K562 (cell line): ENCODE results near the gene CARD10.

ENCODE experiments used
- DMBX1 ChIP-seq: fragments of 250-450 bp; sonication (Bioruptor Pico); IDR thresholded peaks from 2 replicates; pipeline ENCODE4 v1.8.0; 2022; ENCODE audit warnings: inconsistent platforms, mild to moderate bottlenecking, moderate library complexity, borderline replicate concordance
- ETV6 ChIP-seq, 3 experiments: fragments of 150-350 bp in 1 of 3; sonication (generic) in 1 of 3; formaldehyde crosslinking in 1 of 3; IDR thresholded peaks; 2 replicates each; pipeline versions ENCODE4 v1.6.1 to v1.8.0; 2014 to 2022; ENCODE audit warnings: borderline replicate concordance in 2 of 3, low read depth in 2 of 3, antibody characterized with exemption in 1 of 3, low read length in 1 of 3, mild to moderate bottlenecking in 1 of 3, missing genetic modification reagents in 1 of 3
- HMGN3 ChIP-seq: IDR thresholded peaks from 2 replicates; pipeline ENCODE4 v1.6.1; 2011; ENCODE audit warnings: borderline replicate concordance, low read depth, mild to moderate bottlenecking, mixed read lengths, low read length; ENCODE audit not compliant: insufficient read length; ENCODE audit errors: extremely low read depth
- LEF1 ChIP-seq: fragments of 450-650 bp; IDR thresholded peaks from 2 replicates; pipeline ENCODE4 v1.6.1; 2016; ENCODE audit warnings: mild to moderate bottlenecking
- MAFK ChIP-seq: IDR thresholded peaks from 2 replicates; pipeline ENCODE4 v1.6.1; 2011; ENCODE audit warnings: low read length, improper control_type of control experiment
- NFRKB ChIP-seq: fragments of 450-650 bp; IDR thresholded peaks from 2 replicates; pipeline ENCODE4 v1.6.1; 2016; ENCODE audit warnings: low read depth
- NR2C2 ChIP-seq, 2 experiments: fragments of 200-800 bp in 1 of 2; sonication (Bioruptor generic) in 1 of 2; sonication (generic) in 1 of 2; formaldehyde crosslinking in 1 of 2; IDR thresholded peaks; 2 replicates each; pipeline versions ENCODE4 v1.6.1 to v1.8.0; 2016 to 2022; ENCODE audit warnings: mild to moderate bottlenecking in 1 of 2, missing compliant biosample characterization in 1 of 2, missing genetic modification characterization in 1 of 2, missing genetic modification reagents in 1 of 2
- RAD21 ChIP-seq, 2 experiments: fragments of 250-450 bp in 1 of 2; fragments of 450-650 bp in 1 of 2; sonication (Bioruptor Pico) in 1 of 2; formaldehyde crosslinking in 1 of 2; IDR thresholded peaks in 1 of 2; conservative IDR thresholded peaks in 1 of 2; 2 replicates each; pipeline versions ENCODE4 v1.4.0 to v1.8.0; 2020 to 2022; ENCODE audit warnings: mild to moderate bottlenecking in 2 of 2, moderate library complexity in 1 of 2
- ZNF76 ChIP-seq: fragments of 250-450 bp; sonication (Bioruptor Pico); IDR thresholded peaks from 2 replicates; pipeline ENCODE4 v1.4.0; 2020; ENCODE audit warnings: mild to moderate bottlenecking, moderate library complexity, borderline replicate concordance
- TF ChIP-seq, protein P1 (sequence below), 3 experiments: IDR thresholded peaks in 2 of 3; conservative IDR thresholded peaks in 1 of 3; 2 replicates each; pipeline ENCODE4 v1.5.1; 2011 to 2012; ENCODE audit warnings: low read length in 3 of 3, mild to moderate bottlenecking in 3 of 3, control low read depth in 2 of 3, improper control_type of control experiment in 1 of 3, inconsistent platforms in 1 of 3, low read depth in 1 of 3, mixed read lengths in 1 of 3, moderate library complexity in 1 of 3; ENCODE audit not compliant: insufficient read depth in 2 of 3

DNA sequence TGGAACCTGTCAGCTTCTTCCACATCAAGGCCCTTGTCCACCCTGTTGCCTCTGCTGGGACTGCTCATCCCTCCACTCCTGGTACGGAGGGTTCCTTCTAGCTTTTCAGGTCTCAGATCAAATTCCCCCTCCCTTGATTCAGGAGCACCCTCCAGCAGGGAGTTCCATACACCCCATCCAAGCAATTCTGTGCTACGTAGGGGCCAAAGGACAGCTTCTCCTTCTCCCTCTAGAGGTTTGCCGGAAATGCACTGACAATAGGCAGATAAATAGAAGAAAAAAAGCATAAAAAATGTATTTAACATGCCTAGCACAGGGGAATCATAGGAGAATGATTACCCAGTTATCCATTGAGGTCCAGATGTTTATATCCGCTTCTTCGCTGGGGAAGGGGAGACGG lies 3.3 kb upstream of the CARD10 start:
- TF ChIP-seq DMBX1 (CRISPR knock-in tag) (no peak), ETV6 (IDR thresholded peaks at IDR 0.05; ENCODE audit: borderline replicate concordance in 1 of 2, low read depth in 2 of 2, low read length in 1 of 2) (no peak), ETV6 (CRISPR knock-in tag; IDR thresholded peaks at IDR 0.05; ENCODE audit: borderline replicate concordance) (no peak), MAFK (no peak), LEF1 (no peak), ZNF76 (CRISPR knock-in tag) (no peak), NR2C2 (CRISPR knock-in tag; IDR thresholded peaks at IDR 0.05) (no peak), NR2C2 (tag; IDR thresholded peaks at IDR 0.05) (no peak), RAD21 (CRISPR knock-in tag; conservative IDR thresholded peaks at IDR 0.05 in 1 of 2, IDR thresholded peaks at IDR 0.05 in 1 of 2) (no peak), HMGN3 (no peak), NFRKB (no peak)
- TF ChIP-seq, protein P1, sequence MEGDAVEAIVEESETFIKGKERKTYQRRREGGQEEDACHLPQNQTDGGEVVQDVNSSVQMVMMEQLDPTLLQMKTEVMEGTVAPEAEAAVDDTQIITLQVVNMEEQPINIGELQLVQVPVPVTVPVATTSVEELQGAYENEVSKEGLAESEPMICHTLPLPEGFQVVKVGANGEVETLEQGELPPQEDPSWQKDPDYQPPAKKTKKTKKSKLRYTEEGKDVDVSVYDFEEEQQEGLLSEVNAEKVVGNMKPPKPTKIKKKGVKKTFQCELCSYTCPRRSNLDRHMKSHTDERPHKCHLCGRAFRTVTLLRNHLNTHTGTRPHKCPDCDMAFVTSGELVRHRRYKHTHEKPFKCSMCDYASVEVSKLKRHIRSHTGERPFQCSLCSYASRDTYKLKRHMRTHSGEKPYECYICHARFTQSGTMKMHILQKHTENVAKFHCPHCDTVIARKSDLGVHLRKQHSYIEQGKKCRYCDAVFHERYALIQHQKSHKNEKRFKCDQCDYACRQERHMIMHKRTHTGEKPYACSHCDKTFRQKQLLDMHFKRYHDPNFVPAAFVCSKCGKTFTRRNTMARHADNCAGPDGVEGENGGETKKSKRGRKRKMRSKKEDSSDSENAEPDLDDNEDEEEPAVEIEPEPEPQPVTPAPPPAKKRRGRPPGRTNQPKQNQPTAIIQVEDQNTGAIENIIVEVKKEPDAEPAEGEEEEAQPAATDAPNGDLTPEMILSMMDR (IDR thresholded peaks at IDR 0.05 in 2 of 3, conservative IDR thresholded peaks at IDR 0.05 in 1 of 3; ENCODE audit: insufficient read depth in 2 of 3, low read depth in 1 of 3, low read length in 3 of 3), result no peak
